NCI-H82 (cell line): ENCODE measurements around the gene MYH3.

ENCODE experiments used
- DNase-seq: peaks from one replicate; lab custom pipeline; 2025; lab: John Stamatoyannopoulos, UW

The MYH3 gene

DNA sequence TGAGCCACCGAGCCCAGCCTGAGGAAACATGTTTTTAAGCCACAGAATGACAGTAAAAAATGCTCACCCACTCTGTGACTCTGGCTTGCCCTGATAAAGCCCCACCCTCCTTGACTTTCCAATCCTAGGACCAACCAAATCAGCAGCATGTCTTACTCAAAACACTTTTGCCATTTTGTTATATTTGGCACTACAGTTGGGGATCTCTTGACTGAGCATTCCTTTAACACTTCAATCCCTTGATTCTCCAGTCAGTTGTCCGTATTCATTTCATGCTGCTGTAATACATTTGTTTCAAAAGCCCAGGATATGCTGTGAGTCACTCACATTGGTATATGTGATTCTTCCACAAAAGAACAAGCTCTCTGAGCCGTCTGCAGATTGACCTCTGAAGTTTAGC lies 8.2 kb downstream of the MYH3 start:
- DNase-seq = no peak

DNA sequence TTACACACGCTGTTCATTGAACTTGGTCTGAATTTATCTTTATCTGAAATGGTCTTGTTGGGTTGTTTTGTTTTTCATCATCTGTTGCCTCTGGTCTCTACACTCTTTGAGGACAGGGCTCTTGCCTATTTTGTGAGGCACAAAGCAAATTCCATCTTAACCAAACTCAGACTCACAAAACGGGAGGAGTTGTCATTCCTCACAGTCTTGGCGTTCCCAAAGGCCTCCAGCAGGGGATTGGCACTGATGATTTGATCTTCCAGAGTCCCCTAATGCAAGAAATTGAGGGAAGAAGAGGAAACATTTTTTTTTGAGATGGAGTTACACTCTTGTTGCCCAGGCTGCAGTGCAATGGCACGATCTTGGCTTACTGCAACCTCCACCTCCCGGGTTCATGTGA lies 8.7 kb downstream of the MYH3 start:
- DNase-seq = no peak

DNA sequence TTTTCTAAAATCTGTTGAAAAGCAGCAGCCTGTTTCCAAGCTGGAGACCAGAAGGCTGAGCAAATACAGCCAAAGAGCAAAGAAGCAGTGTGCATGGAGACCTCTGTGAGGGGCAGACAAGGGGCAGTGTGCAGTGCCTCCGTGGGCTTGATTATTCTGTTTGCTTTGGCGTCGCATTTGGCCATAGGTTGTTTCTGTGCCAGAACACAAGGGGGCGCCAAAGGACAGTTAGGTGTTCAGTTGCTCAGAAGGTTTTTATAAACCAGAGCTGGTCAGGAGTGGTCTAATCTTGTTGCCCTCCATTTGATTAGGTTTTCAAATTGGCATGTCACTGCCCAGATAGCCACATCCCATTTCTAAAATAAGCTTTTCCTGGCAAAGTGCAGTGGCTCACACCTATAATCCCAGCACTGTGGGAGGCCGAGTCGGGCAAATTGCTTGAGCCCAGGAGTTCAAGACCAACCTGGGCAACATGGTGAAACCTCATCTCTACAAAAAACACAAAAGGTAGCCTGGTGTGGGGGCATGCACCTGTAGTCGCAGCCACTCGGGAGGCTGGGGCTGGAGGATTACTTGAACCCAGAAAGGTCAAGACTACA lies 10.6 kb downstream of the MYH3 start:
- DNase-seq = peak; percentile 88

DNA sequence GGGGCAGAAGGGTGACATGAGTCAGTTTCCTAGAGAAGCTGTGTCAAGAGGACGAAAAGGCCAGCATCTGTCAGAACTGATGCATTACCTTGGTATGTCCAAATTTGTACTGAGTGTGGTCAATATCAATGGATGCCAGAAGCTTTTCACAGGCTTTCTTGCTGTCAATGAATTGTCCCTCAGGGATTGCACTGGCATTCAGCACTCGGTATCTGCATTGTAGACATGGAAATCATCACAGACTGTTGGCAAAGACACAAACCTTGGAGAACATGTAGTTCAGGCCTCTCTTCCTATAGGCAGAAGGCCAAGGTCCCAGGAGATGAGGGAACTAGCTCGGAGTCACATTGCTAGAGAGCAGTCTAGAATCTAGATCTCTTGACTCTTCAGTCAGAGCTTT lies 16.6 kb downstream of the MYH3 start:
- DNase-seq = no peak

DNA sequence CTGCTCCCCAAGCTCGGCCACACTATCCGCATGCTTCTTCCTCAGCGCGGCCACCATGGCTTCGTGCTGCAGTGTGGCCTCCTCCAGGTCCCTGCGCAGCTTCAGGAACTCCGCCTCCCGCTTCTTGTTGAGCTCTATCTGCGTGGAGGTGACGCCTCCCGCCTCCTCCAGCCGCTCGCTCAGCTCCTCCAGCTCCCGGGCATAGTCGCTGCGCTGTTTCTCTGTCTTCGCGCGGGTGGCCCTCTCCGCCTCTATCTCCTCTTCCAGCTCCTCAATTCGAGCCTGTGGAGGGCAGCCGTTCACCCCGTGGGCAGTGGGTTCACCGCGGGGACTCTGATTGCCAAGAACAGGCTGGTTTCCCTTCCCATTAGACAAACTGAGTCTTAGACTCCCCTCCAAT lies 19.0 kb downstream of the MYH3 start:
- no peak for DNase-seq

DNA sequence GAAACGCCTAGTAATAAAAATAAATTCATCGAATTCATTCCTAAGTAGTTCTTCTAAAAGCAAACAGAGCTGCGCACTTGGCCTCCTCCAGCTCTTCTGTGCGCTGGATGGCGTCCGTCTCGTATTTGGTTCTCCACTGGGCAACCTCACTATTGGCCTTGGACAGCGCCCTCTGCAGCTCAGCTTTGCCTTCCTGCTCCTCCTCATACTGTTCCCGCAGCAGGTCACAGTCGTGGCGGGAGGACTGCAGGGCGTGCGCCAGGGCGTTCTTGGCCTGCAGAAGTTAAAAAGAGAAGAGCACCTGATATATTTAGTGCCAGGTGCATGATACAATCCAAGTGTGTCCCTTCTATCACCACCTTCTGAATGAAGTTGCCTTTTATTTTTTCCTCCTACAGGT lies 21.8 kb downstream of the MYH3 start:
- DNase-seq = no peak

DNA sequence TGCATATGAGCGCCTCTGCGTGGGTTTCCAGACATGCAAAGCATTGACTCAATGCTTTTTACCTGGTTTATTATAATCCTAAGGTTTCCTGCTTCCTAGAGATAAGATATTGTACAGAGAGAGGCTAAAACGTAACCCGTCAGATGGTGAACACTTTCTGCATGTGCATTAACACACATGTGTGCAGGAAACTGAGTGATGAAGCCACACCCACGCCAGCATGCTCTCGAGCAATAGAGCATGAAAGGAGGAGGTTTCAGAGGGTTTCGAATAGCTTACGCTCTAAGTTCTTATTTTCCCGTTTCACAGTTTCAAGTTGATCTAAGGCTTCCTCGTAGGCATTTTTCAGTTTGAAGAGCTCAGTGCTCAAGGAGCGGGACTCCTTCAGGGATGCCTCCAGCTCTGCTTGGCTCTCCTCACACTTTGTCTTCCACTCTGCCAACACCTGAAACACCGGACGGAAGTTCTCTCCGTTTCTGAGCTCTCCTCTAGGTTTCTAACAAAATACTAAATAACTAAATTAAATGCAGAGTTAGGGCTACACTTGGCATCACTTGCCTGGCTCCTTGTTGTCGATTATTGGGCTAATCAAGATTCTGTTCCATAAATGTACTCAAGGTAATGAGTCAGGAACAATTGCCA lies 23.2 kb downstream of the MYH3 start:
- DNase-seq = no peak

DNA sequence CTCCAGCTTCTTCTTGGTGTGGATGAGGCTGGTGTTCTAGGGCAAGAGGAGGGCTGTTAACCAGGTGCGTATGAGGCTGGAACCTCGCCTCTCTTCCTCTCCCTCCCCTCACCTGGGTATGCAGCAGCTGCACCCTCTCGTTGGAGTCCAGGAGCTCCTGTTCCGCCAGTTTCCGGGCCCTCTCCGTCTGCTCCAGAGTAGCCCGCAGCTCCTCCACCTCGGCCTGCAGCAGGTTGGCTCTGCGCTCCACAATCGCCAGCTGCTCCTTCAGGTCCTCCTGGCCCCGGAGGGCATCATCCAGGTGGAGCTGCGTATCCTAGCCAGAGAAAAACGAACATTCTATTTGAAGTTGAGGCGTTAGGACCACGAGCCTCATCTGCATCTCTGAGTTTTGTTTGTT lies 25.4 kb downstream of the MYH3 start:
- DNase-seq = no peak

DNA sequence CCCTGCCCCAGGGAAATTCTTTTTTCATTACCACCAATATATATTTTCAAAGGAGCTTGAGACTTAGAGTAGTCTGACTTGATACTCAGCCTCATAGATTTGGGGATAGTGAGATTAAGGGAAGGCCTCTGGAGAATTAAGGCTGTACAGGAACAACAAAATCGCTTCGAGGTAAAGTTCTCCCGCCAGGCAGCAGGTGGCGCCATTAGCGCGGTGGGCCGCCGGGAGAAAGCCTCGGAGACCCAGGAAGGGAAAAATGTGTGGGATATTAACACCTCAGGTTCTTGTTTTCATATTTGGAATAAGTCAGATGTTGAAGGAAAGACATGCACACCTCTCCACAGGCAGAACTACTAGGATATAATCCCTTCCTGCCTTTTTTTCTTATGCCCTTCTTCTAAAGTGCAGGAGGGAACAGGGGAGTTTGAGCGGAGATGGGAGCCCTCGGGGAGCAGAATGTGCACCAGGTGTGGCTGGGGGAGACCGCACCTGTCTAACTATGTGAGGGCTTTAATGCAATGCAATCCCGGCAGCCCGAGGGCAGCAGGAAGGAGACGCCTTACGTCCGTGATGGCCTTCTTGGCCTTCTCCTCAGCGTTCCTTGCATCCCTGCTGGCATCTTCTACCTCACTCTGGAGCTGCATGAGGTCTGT lies 25.9 kb downstream of the MYH3 start:
- peak; percentile 74 for DNase-seq

DNA sequence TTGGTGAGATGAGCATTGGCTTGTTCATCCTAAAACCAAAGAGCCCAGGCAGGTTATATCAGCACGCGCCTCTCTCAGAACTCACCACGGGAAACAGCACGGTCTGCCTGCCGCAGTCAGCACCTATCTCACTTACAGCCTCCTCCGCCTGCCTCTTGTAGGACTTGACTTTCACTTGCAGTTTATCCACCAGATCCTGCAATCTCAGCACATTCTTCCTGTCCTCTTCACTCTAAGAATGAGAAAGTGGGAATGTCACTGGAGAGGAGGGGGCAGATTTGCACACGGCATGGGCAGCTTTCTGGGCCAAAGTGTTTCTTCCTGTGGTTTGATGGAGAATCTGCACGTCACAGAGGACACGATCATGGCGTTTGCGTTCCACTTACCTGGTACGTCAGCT lies 27.4 kb downstream of the MYH3 start:
- DNase-seq = no peak

DNA sequence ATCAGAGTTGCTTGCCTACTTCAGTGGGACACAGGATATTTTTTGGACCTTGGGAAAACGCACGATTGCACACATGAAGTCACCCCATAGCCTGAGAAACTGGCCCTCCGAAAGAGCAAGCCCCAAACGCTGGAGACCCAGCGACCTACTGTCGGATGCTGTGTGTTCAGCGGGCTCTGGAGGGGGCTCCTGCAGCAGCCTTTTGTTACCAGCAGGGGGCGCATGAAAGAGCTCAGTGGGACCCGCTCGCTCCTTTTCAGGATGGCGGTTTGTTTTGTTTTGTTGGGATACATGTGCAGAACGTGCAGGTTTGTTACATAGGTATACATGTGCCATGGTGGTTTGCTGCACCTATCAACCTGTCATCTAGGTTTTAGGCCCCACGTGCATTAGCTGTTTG lies 28.4 kb downstream of the MYH3 start:
- DNase-seq = peak; percentile 38

DNA sequence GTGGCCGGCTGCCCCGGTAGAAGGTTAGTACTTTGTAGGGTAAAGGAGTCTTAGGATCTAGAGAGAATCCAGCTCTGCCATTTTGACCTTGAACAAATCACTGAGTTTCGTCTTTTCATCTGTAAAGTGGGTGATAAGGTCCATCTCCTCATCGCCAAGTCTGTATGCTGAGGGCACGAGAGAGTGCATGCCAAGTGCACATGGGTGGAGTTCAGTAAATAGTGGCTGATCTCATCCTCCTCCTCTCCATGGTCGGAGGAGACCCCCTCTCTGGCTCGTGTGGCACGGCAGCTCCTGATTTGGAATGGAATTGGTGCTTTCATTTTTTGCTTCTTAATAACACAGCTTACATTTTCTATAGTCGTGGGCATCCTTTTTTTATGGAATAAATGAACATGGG lies 30.7 kb downstream of the MYH3 start:
- no peak for DNase-seq

DNA sequence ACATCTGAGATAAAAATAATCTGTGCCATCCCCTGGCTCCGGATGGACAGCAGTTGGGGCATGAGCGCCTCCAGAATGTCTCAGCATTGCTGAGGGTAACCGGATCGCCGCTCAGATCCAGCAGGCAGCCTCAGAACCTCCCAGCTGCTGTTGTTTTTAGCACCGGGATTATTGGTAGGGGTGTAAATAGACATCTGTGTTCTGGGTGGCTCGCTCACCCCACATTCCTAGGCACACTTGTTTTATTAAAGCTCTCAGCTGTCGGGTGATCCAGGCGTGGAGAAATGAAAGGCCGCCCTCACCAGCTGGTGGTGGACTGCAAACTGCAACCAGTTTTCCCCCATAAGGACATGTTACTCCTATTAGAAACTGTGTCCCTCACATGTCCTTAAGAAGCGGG lies 32.1 kb downstream of the MYH3 start:
- DNase-seq = peak; percentile 96

DNA sequence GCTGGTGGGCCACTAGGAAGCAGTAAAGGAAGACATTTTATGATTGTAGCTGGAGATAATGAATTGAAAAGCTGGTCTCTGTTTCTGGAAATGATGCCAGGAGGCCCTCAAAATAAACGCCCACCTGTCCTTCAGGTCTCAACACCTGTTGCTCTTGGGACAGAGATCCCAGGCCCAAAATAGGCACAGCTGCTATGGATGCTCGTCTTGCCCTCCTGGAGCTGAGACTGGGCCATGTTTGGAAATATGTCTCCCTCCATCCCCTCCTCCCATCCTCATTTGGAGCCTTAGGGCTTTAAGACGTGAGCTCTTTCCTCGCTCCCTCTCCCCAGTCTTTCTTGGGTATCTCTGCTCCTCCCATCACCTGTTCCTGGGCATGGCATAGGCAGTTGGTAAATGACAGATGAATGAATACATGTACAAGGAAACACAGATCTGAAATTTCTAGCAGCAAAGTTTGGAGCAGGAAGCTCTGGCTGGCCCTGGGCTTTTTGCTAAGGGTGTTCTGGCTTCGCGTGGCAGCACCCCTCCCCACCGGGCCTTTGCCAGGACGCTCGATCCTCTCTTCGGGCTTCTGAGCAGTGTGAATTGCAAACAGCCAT lies 33.3 kb downstream of the MYH3 start:
- DNase-seq = no peak

DNA sequence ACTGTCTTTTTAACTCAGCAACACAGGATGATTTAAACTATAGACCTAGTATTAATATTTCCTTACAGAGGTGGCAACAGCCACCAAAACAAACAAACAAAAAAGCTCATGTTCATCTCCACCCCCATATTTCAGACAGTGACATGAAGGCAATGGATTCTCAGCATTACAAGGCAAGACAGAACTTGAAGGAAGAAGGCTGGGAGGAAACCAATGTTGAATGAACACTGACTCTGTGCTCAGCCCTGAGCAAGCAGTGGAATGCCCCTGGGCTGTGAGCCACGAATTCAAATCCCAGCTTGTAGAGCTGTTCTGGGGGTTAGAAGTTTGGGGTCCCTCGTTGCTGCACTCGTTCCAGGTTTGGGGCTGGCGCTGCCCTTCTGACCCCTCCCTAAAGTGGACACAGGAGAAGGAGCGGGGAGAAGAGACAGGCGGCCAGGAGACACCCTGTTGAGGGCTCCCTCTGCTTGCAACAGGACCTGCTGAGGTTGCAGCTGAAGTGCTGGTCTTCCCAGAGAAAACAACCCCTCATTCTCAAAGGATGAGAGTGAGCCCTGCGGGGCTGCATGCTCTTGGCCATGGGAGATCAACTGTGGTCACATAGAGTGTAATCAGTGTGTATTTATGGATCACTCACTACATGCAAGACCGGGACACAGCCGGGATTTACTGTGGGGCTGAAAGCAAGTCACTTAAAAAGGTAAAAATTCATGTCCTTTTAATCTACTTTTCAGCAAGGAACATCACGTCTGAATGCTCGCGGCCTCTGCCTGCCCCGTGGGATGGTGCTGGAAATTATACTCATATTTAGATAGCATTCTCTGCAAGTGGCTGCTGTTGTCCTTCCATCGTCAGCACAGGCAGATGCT lies 34.3 kb downstream of the MYH3 start:
- no peak for DNase-seq

DNA sequence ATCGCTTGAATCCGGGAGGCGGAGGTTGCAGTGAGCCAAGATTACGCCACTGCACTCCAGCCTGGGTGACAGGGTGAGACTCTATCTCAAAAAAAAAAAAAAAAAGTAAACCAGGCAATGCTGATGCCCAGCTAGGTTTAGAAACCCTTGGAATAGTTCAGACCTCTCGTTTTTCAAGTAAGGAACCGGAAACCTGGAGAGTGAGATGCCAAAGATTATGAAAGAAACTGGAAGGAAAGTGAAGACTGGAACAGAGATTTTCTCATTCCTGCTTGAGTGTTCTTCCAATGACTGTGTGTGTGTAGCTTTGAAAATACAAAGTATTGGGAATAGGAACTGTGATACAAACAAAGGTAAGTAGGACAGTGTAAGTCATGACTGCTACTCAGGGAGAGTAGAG lies 35.7 kb downstream of the MYH3 start:
- no peak for DNase-seq

DNA sequence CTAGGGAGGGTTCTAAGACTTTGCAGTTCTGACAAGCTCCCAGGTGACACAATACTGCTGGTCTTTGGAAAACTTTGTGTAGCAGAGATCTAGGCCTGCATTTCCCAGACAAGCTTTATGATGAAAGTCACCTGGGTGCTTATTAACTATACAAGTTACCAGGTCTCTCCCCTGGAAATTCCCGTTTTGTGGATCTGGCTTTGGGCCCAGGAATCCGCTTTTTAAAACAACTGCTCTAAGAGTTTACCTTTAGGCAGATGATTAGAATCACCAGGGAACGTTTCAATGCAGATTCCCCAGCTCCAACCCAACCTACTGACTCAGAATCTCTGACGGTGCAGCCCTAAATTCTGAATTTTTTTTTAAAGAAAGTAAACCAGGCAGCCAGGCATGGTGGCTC lies 36.3 kb downstream of the MYH3 start:
- no peak for DNase-seq

DNA sequence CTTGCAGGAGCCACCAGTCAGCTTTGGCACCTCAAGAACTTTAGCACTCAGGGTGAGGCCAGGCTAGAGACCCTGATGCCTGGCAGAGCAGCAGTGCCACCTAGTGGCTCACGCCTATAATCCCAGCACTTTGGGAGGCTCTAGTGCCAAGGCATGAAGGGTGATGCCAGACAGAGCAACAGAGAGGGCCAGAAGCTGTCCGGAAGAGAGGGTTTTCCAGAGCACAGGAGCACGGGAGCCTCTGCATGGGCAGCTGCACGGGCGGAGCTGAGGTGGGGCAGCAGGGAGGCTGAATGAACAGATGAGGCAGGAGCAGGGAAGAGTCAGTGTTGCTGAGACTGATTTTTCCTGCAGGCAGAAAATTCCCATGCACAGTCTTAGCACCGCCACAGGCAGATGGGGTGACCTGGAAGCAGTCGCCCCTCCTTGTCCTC lies 38.9 kb downstream of the MYH3 start:
- DNase-seq = peak; percentile 92

DNA sequence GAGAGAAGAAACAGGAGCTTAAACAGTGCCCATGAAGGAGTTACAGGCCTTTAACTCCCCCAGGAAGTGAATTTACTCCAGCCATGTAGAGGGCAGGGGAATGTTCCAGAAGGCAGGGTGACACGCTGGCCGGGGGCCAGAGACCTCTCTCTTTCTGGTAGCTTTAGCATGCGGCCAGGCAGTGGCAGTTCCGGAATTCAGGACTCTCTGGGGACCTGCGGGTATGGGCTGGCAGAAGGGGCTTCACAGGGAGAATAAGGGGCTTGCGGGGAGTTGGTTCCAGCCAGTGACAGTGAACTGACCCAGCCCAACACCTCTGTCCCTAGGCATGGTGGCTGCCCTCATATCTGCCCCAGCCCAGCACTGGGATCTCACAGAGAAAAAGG lies 40.0 kb downstream of the MYH3 start:
- no peak for DNase-seq

DNA sequence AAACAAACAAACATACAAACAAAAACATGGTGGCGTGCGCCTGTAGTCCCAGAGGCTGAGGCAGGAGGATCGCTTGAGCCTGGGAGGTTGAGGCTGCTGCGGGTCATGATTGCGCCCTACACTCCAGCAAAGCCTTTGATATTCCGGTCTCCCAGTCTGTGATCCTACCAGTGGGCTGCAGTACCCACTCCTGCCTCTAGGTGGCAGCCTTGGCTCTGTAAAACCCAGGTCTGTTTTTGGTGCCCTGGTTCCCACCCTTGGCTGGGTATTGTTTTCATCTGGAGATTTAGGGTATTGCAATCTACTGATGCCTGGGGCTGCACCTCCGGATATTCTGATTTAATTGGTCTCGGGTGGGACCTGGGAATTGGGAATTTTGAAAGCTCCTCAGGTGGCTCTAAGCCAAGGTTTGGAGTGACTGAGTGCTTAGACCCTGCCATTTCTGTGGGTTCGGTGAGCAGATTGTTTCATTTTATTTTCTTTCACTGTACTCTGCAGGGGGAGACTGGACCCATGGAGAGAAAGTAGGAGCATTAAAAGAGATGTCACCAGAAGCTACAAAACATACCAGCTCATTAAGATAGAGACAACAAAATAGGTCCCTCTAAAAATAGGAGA lies 40.5 kb downstream of the MYH3 start:
- DNase-seq = peak; percentile 95

DNA sequence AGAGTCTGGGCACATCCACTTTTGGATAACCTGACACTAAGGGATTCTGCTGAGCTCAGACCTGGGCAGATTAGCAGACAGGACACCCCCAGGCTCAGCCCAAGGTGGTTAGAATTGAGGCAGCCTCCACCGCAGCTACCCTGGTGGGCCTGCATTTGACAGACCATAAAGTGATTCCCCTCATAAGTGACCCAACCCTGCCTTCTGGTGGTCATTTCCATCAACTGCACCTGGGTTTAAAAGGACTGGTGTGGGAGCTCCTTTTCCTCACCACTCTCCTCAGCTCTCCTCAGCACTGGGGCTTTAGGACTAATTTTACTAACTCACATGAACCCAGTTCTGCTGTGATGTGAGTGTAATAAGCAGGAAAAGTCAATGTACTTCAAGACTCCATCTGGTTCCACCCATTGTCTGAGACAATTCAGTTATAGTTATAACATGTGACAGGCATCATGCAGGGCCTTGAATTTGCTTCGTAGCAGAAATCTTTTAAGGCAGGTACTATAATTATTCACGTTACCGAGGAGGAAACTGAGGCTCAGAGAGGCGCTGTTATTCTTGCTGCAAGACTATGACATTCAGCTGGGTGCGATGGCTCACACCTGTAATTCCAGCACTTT lies 42.5 kb downstream of the MYH3 start:
- DNase-seq = peak; percentile 90
